D341Med (cell line): ENCODE measurements around the gene TMEM123.

Source experiments
- DNase-seq: peaks from one replicate; pipeline ENCODE4 v3.0.0; 2012; ENCODE audit warnings: low spot score

Gene TMEM123

DNA sequence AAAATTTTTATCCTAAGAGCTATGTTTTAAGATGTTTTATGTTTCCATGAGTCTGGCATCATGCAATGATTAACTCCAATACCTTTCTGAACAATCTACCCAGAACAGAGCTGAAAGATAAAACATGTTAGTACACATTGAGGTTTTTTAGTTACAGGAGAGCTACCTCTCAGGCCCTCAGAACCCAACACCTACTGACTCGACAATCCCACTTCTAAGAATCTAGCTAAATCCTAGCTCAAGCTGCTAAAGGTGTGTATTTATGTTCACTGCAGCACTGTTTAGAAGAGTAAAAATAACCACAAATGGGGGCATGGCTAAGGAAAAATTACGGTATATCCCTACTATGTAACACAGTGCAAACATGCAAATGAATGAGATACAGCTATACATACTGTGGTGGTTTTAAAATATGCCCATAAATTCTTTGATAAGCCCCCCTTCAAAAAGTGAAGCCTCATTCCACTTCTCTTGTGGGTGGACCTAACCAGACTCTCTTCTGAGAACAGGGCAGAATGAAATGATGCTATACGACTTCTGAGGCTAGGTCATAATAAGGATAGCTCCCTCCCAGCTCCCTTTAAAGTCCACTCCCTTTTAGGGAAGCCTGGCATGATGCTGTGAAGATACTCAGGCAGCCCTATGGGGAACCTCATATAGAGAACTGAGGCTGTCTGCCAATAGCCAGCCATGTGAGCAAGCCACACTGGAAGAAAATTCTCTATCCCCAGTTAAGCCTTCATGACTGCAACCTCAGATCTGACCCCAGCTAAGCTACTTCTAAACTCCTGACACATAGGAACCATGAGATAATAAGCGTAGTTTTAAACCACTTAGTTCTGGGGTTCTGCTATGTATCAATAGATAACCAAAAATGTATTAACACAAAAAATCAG is 29.5 kb downstream of the TMEM123 start:
- no peak for DNase-seq

DNA sequence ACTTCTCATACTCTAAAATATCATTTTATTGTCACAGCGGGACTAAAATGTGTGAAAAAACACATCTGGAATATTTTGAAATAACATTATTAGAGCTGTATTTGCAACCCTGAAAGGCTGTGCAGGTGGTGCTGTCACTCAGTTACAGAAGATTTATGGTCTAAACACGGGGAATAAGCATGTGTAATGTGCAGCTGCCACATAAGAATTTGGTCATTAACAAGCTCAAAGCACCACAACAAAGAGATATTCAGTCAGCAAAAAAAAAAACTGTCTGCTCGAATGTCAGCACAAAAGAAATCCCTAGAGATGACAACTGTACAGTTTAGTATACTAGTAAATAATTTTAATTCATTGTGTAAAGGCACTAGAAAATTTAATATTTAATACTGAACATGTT is 31.3 kb downstream of the TMEM123 start:
- DNase-seq: no peak

DNA sequence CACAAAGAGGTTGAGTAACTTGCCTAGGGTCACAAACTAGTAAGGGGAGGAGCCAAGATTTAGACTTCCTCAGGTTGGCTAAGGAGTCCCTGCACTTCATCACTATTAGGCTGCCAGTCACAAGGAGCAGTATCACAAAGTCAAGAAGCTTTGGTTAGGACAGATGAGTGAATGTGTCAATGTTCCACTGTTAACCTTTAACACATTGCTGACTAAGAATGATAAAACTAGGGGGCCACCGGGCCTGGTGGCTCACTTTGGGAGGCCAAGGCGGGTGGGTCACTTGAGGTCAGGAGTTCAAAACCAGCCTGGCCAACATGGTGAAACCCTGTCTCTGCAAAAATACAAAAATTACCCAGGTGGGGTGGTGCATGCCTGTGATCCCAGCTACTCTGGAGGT is 32.0 kb downstream of the TMEM123 start:
- DNase-seq: no peak

- no peak for DNase-seq
Measured at GRCh38 chr11:102419181-102419580, 33.4 kb downstream of the TMEM123 start.

DNA sequence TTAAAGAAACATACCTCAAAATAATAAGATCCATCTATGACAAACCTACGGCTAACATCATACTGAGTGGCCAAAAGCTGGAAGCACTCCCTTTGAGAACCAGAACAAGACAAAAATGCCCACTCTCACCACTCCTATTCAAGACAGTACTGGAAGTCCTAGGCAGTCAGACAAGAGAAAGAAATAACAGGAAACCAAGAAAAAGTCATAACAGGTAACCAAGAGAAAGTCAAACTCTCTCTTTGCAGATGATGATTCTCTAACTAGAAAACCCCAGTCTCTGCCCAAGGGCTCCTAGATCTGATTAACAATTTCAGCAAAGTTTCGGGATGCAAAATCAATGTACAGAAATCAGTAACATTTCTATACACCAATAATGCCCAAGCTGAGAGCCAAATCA is 35.6 kb downstream of the TMEM123 start:
- no peak for DNase-seq

- DNase-seq: no peak
Measured at GRCh38 chr11:102415304-102415916, 37.2 kb downstream of the TMEM123 start.

GRCh38 chr11:102414559-102414958 is 38.0 kb downstream of the TMEM123 start:
- no peak for DNase-seq

DNA sequence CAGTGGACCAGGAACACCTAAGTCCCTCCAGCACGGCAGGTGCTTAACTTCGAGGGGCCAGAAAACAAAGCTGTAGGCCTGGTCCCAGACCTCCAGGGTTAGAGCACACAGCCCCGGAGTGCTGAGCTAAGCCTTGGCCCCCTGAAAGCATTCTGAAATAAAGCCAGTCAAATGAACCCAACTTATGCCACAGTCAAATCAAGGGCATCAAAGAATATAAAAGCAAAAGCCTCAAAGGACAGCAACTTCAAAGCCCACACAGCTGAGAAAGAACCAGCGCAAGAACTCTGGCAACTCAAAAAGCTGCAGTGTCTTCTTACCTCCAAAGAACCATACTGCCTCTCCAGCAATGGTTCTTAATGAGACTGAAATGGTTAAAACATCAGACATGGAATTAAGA is 39.1 kb downstream of the TMEM123 start:
- DNase-seq: no peak

DNA sequence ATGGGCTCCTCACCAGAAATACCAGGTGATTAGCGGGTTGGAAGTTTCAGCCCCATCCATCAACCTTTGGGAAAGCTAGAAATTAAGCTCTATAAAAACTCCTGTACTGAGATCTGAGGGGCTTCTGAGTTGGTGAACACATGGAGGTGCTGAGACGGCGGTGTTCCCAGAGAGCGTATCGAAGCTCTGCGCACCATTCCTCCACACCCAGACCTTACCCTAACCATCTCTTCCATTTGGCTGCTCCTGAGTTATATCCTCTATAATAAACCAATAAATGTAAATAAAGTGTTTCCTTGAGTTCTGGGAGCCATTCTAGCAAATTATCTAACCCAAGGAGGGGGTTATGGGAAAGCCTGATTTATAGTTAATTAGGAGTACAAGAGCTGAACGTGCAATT is 41.4 kb downstream of the TMEM123 start:
- no peak for DNase-seq

- DNase-seq: no peak
Measured at GRCh38 chr11:102410382-102410784, 42.2 kb downstream of the TMEM123 start.

- DNase-seq: no peak
Measured at GRCh38 chr11:102408339-102408738, 44.2 kb downstream of the TMEM123 start.

DNA sequence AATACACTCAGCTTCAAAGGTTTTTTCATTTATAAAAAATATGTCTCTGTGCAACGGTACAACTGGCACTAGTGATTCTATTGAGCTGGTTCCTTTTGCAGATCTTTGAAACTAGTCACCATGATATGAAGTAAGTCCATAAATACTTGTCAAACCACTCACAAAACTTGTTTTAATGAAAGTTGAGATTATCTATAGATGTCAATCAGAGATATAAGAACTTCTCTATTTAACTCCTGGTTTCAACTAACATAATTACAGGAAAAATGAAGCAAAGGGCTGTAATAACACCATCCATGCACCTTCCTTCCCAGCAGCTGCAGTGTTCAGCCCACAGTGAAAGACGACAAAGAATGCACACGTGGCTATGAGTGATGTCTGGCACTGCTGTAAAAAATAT is 44.7 kb downstream of the TMEM123 start:
- DNase-seq: no peak

DNA sequence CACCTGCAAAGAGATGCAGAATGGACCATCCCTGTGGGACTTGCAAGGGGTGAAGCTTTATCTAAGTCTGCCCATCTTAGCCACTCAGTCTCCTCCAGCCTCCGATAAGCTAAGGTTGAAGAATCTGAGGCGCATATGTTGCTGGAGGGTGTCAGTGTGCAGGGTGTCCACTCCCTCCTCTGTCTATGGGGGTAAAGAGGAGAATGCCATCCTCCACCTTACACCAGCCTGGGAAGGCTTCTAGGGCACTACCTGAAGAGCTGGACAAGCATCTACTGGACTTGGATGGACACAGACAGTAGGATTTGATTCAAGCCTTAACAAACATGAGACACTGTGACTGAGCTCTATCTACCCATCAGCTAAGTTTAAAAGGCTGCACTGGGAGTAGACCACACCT is 46.5 kb downstream of the TMEM123 start:
- no peak for DNase-seq

- DNase-seq: no peak
Measured at GRCh38 chr11:102405501-102405900, 47.1 kb downstream of the TMEM123 start.

GRCh38 chr11:102402548-102402947 is 50.0 kb downstream of the TMEM123 start:
- DNase-seq: no peak

- no peak for DNase-seq
Measured at GRCh38 chr11:102401905-102402304, 50.7 kb downstream of the TMEM123 start.

DNA sequence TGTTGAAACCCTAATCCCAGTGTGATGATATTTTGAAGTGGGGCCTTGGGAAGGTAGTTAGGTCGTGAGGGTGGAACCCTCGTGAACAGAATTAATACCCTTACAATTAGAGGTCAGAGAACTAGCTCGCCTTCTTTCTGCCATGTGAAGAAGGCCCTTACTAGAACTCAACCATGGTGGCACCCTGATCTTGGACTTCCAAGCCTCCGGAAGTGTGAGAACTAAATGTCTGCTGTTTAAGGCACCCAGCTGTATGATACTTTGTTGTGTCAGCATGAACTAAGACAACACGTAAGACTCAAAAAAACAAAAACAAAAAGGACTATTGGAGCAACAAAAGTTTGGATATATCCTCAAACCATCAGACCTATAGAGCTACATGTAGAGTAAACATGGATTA is 52.0 kb downstream of the TMEM123 start:
- no peak for DNase-seq

DNA sequence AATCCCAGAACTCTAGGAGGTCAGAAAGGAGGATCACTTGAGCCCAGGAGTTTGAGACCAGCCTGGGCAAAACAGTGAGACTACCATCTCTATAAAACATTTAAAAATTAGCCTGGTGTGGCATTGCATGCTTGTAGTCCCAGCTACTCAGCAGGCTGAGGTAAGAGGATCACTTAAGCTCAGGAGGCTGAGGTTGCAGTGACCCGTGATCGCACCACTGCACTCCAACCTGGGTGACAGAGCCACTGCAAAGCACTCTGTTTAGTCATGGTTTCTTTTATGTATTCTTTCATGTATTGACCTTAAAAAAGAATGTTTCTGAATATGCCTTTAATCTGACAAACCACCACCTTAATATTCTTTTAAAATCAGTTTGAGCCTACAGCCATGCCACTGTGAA is 53.4 kb downstream of the TMEM123 start:
- no peak for DNase-seq

- DNase-seq: no peak
Measured at GRCh38 chr11:102398297-102398696, 54.3 kb downstream of the TMEM123 start.

GRCh38 chr11:102396708-102397563 is 55.6 kb downstream of the TMEM123 start:
- no peak for DNase-seq

DNA sequence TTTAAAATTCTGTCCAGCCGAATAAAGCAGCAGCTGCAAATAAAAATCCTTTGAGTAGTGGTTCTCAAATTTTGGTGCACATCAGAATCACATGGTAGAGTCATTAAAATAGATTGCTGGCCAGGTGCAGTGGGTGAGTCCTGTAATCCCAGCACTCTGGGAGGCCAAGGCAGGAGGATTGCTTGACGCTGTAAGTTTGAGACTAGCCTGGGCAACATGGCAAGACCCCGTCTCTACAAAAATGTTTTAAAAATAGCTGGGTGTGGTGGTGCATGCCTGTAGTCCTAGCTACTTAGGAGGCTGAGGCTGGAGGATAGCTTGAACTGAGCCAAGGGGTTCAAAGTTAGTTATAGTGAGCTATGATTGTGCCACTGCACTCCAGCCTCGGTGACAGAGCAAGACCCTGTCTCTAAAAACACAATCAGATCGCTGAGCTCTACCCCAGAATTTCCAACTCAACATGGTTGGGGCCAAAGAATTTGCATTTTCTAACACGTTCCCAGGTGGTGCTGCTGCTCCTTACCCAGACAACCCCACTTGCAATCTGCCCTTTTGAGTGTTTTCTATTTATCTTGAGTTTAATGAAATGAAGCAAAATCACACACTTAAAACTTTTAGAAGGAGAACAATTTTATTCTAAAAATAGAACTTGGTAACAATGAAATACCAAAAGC is 56.7 kb downstream of the TMEM123 start:
- no peak for DNase-seq

DNA sequence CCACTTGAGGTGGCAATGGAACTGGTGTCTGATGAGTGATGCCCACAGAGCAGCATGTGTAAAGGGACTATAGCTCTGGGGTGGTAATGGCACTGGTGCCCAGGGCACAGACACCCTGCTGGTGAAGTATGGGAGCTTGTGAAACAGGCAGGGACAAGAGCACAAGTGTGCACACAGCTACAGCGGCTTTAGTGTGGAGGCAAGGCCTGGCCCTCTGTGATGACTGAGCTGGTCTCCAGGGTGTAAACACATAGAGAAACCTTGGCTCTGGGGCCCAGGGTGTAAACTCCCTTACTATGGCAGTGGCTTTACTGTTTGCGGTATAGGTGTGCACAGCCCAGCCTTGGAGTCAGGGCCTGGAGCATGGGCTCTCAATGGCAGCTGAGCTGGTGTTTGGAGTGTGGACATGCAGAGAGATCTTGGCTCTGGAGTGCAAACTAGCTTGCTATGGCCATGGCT is 59.3 kb downstream of the TMEM123 start:
- no peak for DNase-seq
